H9 (cell line): ENCODE data around the gene ARID1B. TPM values are rescaled to one million over a fixed set of nuclear protein-coding genes. Genes with fewer than 3 reads are reported as not detected.
A peak's percentile ranks its signal among the peaks of the same experiment; 100 is the strongest.

Experiments used
- DNase-seq: peaks from one replicate; pipeline ENCODE4 v3.0.0-alpha.2; 2017
- H2AFZ ChIP-seq: one replicate; pipeline ENCODE4 v1.6.1; 2013; ENCODE audit warnings: mild to moderate bottlenecking, low read length, control low read depth, moderate library complexity
- H2AK5ac ChIP-seq: 2 replicates; pipeline ENCODE4 v1.6.1; 2013; ENCODE audit warnings: low read length, control low read depth, mixed read lengths; ENCODE audit not compliant: insufficient read length
- H2BK120ac ChIP-seq: one replicate; pipeline ENCODE4 v1.6.1; 2013; ENCODE audit warnings: low read depth, mild to moderate bottlenecking, low read length, control low read depth, inconsistent platforms; ENCODE audit not compliant: poor library complexity, severe bottlenecking
- H2BK12ac ChIP-seq: 2 replicates; pipeline ENCODE4 v1.6.1; 2013; ENCODE audit warnings: low read length, control low read depth, mixed read lengths, low read depth; ENCODE audit not compliant: insufficient read length
- H2BK15ac ChIP-seq: 2 replicates; pipeline ENCODE4 v1.6.1; 2013; ENCODE audit warnings: low read depth, low read length, control low read depth
- H2BK20ac ChIP-seq: one replicate; pipeline ENCODE4 v1.6.1; 2013; ENCODE audit warnings: low read depth, mild to moderate bottlenecking, low read length, control low read depth, inconsistent platforms; ENCODE audit not compliant: poor library complexity, severe bottlenecking
- H2BK5ac ChIP-seq: 2 replicates; pipeline ENCODE4 v1.6.1; 2013; ENCODE audit warnings: low read length, control low read depth, mixed read lengths; ENCODE audit not compliant: insufficient read length
- H3K14ac ChIP-seq: 2 replicates; pipeline ENCODE4 v1.6.1; 2013; ENCODE audit warnings: low read length, control low read depth; ENCODE audit not compliant: insufficient read depth
- H3K18ac ChIP-seq: 2 replicates; pipeline ENCODE4 v1.6.1; 2013; ENCODE audit warnings: low read depth, mild to moderate bottlenecking, mixed read lengths, low read length, control low read depth; ENCODE audit not compliant: insufficient read length
- H3K23ac ChIP-seq: 2 replicates; pipeline ENCODE4 v1.6.1; 2013; ENCODE audit warnings: low read length, control low read depth, mixed read lengths, low read depth; ENCODE audit not compliant: insufficient read length
- H3K23me2 ChIP-seq: 2 replicates; pipeline ENCODE4 v1.6.1; 2013; ENCODE audit warnings: low read depth, mild to moderate bottlenecking, mixed read lengths, low read length, control low read depth; ENCODE audit not compliant: insufficient read length, poor library complexity, severe bottlenecking
- H3K27ac ChIP-seq: 2 replicates; pipeline ENCODE4 v1.5.1; 2013; ENCODE audit warnings: low read length, control low read depth, mixed read lengths, low read depth; ENCODE audit not compliant: insufficient read length
- H3K27me3 ChIP-seq: 2 replicates; pipeline ENCODE4 v1.6.1; 2013; ENCODE audit warnings: low read length, control low read depth, inconsistent platforms; ENCODE audit not compliant: insufficient read depth
- H3K4ac ChIP-seq: 2 replicates; pipeline ENCODE4 v1.6.1; 2013; ENCODE audit warnings: low read depth, mild to moderate bottlenecking, control low read depth, inconsistent platforms, low read length, moderate library complexity
- H3K4me1 ChIP-seq: 2 replicates; pipeline ENCODE4 v1.6.1; 2013; ENCODE audit warnings: low read length, control low read depth, inconsistent platforms; ENCODE audit not compliant: insufficient read depth
- H3K4me2 ChIP-seq: 2 replicates; pipeline ENCODE4 v1.6.1; 2013; ENCODE audit warnings: low read length, control low read depth, mixed read lengths; ENCODE audit not compliant: insufficient read length, insufficient read depth
- H3K56ac ChIP-seq: 2 replicates; pipeline ENCODE4 v1.6.1; 2013; ENCODE audit warnings: low read depth, mild to moderate bottlenecking, mixed read lengths, low read length, control low read depth; ENCODE audit not compliant: insufficient read length
- H3K79me1 ChIP-seq: 2 replicates; pipeline ENCODE4 v1.6.1; 2013; ENCODE audit warnings: low read depth, mild to moderate bottlenecking, moderate library complexity, low read length, control low read depth, inconsistent platforms; ENCODE audit not compliant: insufficient read depth, poor library complexity, severe bottlenecking
- H3K79me2 ChIP-seq: 2 replicates; pipeline ENCODE4 v1.6.1; 2013; ENCODE audit warnings: low read length, control low read depth, inconsistent platforms; ENCODE audit not compliant: insufficient read depth
- H3K9ac ChIP-seq: 2 replicates; pipeline ENCODE4 v1.6.1; 2013; ENCODE audit warnings: low read length, control low read depth, mixed read lengths; ENCODE audit not compliant: insufficient read length; ENCODE audit errors: extremely low read depth
- H3K9me3 ChIP-seq: one replicate; pipeline ENCODE4 v1.6.1; 2013; ENCODE audit warnings: low read depth, low read length, inconsistent platforms; ENCODE audit not compliant: control insufficient read depth
- H3T11ph ChIP-seq: one replicate; pipeline ENCODE4 v1.6.1; 2013; ENCODE audit warnings: mild to moderate bottlenecking, low read length, control low read depth, inconsistent platforms
- H4K20me1 ChIP-seq: one replicate; pipeline ENCODE4 v1.6.1; 2013; ENCODE audit not compliant: control insufficient read depth, insufficient read length, insufficient read depth
- H4K5ac ChIP-seq: 2 replicates; pipeline ENCODE4 v1.6.1; 2013; ENCODE audit warnings: low read depth, mild to moderate bottlenecking, mixed read lengths, low read length, control low read depth; ENCODE audit not compliant: insufficient read length
- H4K8ac ChIP-seq: replicated peaks from 2 replicates; pipeline ENCODE4 v1.6.1; 2013; ENCODE audit warnings: low read length, control low read depth, mixed read lengths, low read depth; ENCODE audit not compliant: insufficient read length
- H4K91ac ChIP-seq: 2 replicates; pipeline ENCODE4 v1.6.1; 2013; ENCODE audit warnings: low read depth, mild to moderate bottlenecking, moderate library complexity, mixed read lengths, low read length, control low read depth; ENCODE audit not compliant: insufficient read length
- H3K27ac Mint-ChIP-seq, 3 experiments: 2 replicates in 2 of 3; 3 replicates in 1 of 3; pipeline ENCODE4 v1.8.0; 2020 to 2021; ENCODE audit warnings: mixed read lengths in 3 of 3, mild to moderate bottlenecking in 1 of 3, moderate library complexity in 1 of 3
- H3K27me3 Mint-ChIP-seq: 2 replicates; pipeline ENCODE4 v1.8.0; 2021; ENCODE audit warnings: low read depth, mild to moderate bottlenecking, moderate library complexity, mixed read lengths
- H3K36me3 Mint-ChIP-seq, 3 experiments: 2 replicates in 2 of 3; 3 replicates in 1 of 3; pipeline ENCODE4 v1.8.0; 2020 to 2021; ENCODE audit warnings: low read depth in 3 of 3, mixed read lengths in 3 of 3; ENCODE audit not compliant: insufficient read depth in 1 of 3
- H3K4me1 Mint-ChIP-seq, 2 experiments: 2 replicates each; pipeline ENCODE4 v1.8.0; 2020; ENCODE audit warnings: mixed read lengths in 2 of 2
- H3K4me3 Mint-ChIP-seq, 2 experiments: 2 replicates in 1 of 2; 3 replicates in 1 of 2; pipeline ENCODE4 v1.8.0; 2020 to 2021; ENCODE audit warnings: mild to moderate bottlenecking in 2 of 2, mixed read lengths in 2 of 2, moderate library complexity in 1 of 2
- H3K9me3 Mint-ChIP-seq, 2 experiments: 2 replicates in 1 of 2; 3 replicates in 1 of 2; pipeline ENCODE4 v1.8.0; 2020; ENCODE audit warnings: mild to moderate bottlenecking in 2 of 2, mixed read lengths in 2 of 2, moderate library complexity in 1 of 2
- WGBS: extraction: QIAGEN DNeasy Blood & Tissue Kit; methylation state at CpG from one replicate; pipeline ENCODE4 v1.1.7; 2013; ENCODE audit warnings: missing lambda C conversion rate, low lambda C conversion rate, mixed read lengths; ENCODE audit not compliant: insufficient read length; ENCODE audit errors: extremely low coverage; 5-methylcytosine and 5-hydroxymethylcytosine counted together
- total RNA-seq: library from RNA; stranded (reverse); gene quantifications from 2 replicates; pipeline ENCODE4 v1.2.1, GENCODE V29; 2021
- TF ChIP-seq, protein P1 (sequence below): fragments of 200-600 bp; sonication (generic); conservative IDR thresholded peaks from 3 replicates; pipeline ENCODE4 v1.8.0; 2021; ENCODE audit warnings: antibody characterized with exemption, mild to moderate bottlenecking

The ARID1B gene
- total RNA-seq, 1 experiment from 2014 or later, result 88.2 TPM

DNA sequence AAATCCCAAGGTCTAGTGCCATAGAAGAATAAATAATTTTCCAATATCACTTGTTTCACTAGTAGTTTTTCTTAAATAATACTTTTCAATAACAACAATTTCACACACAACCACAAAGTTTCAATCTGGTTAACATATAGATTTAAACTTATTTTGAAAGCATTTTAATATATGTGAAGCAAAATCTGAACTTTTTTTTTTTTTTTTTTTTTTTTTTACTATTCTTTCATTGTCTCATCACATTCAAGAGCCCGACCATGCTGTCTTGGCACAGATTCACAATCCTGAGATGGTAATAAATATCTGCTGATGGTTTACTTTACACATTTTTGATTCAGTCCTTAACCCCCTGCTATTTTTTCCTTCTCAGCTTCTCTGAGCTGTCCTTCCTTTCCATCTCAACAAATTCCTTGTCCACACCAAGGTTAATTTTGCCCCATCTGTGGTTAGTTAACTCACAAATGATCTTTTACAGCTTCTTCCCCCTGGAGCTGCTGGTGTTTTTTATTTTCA lies 283.3 kb downstream of the ARID1B start:
- Histone ChIP-seq H3K56ac (no peak overlapping the region), H3K14ac (no peak overlapping the region), H3K9ac (no peak overlapping the region), H3T11ph (no peak overlapping the region), H2BK15ac (no peak overlapping the region), H3K23ac (no peak overlapping the region), H4K20me1 (no peaks in the 10 kb centered on the region), H2BK5ac (no peak overlapping the region), H3K4me1 (peaks cover 7% of the 10 kb centered on the region; the same call in 1 of the 2 replicates), H2AFZ (no peak overlapping the region), H3K9me3 (no peaks in the 10 kb centered on the region), H3K27ac (no peak overlapping the region), H3K79me1 (no peaks in the 10 kb centered on the region), H3K4ac (no peak overlapping the region), H2BK20ac (no peak overlapping the region), H3K27me3 (no peaks in the 10 kb centered on the region), H2BK12ac (no peak overlapping the region), H2BK120ac (no peak overlapping the region), H2AK5ac (no peak overlapping the region), H4K8ac (no peak overlapping the region), H4K91ac (no peak overlapping the region), H3K18ac (no peak overlapping the region), H3K4me2 (no peak overlapping the region), H3K79me2 (0 out of 2 replicates have a peak, but pooled peaks cover 1% of the 10 kb centered on the region), H4K5ac (no peak overlapping the region), H3K23me2 (no peaks in the 10 kb centered on the region)
- H3K36me3 Mint-ChIP-seq, result peaks cover 2 to 11% (median 8%) of the 10 kb centered on the region in 3 experiments; a peak in 4 of 7 replicates
- peaks cover 3 to 8% of the 10 kb centered on the region in 2 experiments; a peak in 3 of 5 replicates for H3K9me3 Mint-ChIP-seq
- no peaks in the 10 kb centered on the region for H3K27me3 Mint-ChIP-seq
- DNase-seq, result no peak
- H3K4me3 Mint-ChIP-seq, result no peak overlapping the region
- H3K4me1 Mint-ChIP-seq, result peaks cover 31 to 42% of the 10 kb centered on the region in 2 experiments
- H3K27ac Mint-ChIP-seq, result peak overlapping the region in 2 of 3 experiments; percentile 58 to 73; a peak in 4 of 7 replicates
- no CpG with 5 or more reads among the region's 1 CpG for WGBS
- TF ChIP-seq, protein P1, sequence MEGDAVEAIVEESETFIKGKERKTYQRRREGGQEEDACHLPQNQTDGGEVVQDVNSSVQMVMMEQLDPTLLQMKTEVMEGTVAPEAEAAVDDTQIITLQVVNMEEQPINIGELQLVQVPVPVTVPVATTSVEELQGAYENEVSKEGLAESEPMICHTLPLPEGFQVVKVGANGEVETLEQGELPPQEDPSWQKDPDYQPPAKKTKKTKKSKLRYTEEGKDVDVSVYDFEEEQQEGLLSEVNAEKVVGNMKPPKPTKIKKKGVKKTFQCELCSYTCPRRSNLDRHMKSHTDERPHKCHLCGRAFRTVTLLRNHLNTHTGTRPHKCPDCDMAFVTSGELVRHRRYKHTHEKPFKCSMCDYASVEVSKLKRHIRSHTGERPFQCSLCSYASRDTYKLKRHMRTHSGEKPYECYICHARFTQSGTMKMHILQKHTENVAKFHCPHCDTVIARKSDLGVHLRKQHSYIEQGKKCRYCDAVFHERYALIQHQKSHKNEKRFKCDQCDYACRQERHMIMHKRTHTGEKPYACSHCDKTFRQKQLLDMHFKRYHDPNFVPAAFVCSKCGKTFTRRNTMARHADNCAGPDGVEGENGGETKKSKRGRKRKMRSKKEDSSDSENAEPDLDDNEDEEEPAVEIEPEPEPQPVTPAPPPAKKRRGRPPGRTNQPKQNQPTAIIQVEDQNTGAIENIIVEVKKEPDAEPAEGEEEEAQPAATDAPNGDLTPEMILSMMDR, result no peak
